Right ventricle myocardium inferior (tissue), 1 donor: ENCODE data around the gene CHST7. TPM values are rescaled to one million over a fixed set of nuclear protein-coding genes. Genes with fewer than 3 reads are reported as not detected.
A peak's percentile ranks its signal among the peaks of the same experiment; 100 is the strongest.

Experiments used
- ATAC-seq: fragments of 200-7000 bp; cut with Tn5 transposase; one replicate; pipeline ENCODE4 v1.9.1; 2020; ENCODE audit warnings: mild to moderate bottlenecking, moderate library complexity
- DNase-seq: peaks from one replicate; pipeline ENCODE4 v3.0.0; 2021; ENCODE audit errors: missing footprints
- intact Hi-C: fragments of 100-400 bp; cut with DNase I; formaldehyde crosslinking; loops from one replicate; pipeline ENCODE4 v1.11.0; 2022
- total RNA-seq: library from RNA; stranded (reverse); fragmentation: NEBNext Ultra II Directional; extraction: Animal tissue kit (Norgen Biotek cat#: 25700); gene quantifications from one replicate; pipeline ENCODE4 v1.2.1, GENCODE V29; 2021
- donor health status: DM: no; HTN: yes; CAD: no; lungs with severe emphysema.

CHST7 gene
- total RNA-seq, 1 donor from 2014 or later = 15.1 TPM

GRCh38 chrX:46571423-46572339, 1.9 kb upstream of the CHST7 start:
- ATAC-seq = no peak
- intact Hi-C loops = loop anchor here (2.0 kb wide), 1 partner anchor 71 kb away; no protein-coding TSS in a partner anchor
- no peak for DNase-seq

GRCh38 chrX:46572340-46572936, 1.1 kb upstream of the CHST7 start:
- ATAC-seq (no peak), DNase-seq (no peak)
- intact Hi-C loops = loop anchor here (2.0 kb wide), 1 partner anchor 70 kb away; no protein-coding TSS in a partner anchor

- peak; percentile 78 for DNase-seq
- intact Hi-C loops = loop anchor here (2.0 kb wide), 1 partner anchor 69 kb away; no protein-coding TSS in a partner anchor
- peak; percentile 23 for ATAC-seq
These were observed 568 bp downstream of the CHST7 start for GRCh38 chrX:46573892-46574773.

GRCh38 chrX:46574774-46575381, 1.3 kb downstream of the CHST7 start:
- intact Hi-C loops = no loop called here
- ATAC-seq = peak; percentile 12
- DNase-seq = peak; percentile 69

GRCh38 chrX:46575586-46575985, 2.0 kb downstream of the CHST7 start:
- intact Hi-C loops = no loop called here
- ATAC-seq (no peak), DNase-seq (no peak)

GRCh38 chrX:46575991-46576392, 2.4 kb downstream of the CHST7 start:
- intact Hi-C loops = no loop called here
- ATAC-seq = peak; percentile 29
- no peak for DNase-seq

- DNase-seq = no peak
- intact Hi-C loops = no loop called here
- peak; percentile 15 for ATAC-seq
These were observed 2.9 kb downstream of the CHST7 start for GRCh38 chrX:46576458-46576857.

- intact Hi-C loops = no loop called here
- no peak for DNase-seq
These were observed 3.8 kb downstream of the CHST7 start for GRCh38 chrX:46577221-46578005.

GRCh38 chrX:46579250-46579649, 5.7 kb downstream of the CHST7 start:
- DNase-seq (no peak), ATAC-seq (no peak)
- intact Hi-C loops = no loop called here

More at GRCh38 chrX:46577221-46578005, 3.8 kb downstream of the CHST7 start:
- ATAC-seq = no peak

- no peak for ATAC-seq
- DNase-seq = no peak
- intact Hi-C loops = no loop called here
These were observed 7.0 kb downstream of the CHST7 start for GRCh38 chrX:46580613-46581012.

- intact Hi-C loops = no loop called here
These were observed 8.8 kb downstream of the CHST7 start for GRCh38 chrX:46582325-46582724.

GRCh38 chrX:46582966-46583365, 9.4 kb downstream of the CHST7 start:
- peak; percentile 32 for ATAC-seq
- intact Hi-C loops = no loop called here

More at GRCh38 chrX:46582325-46582724, 8.8 kb downstream of the CHST7 start:
- ATAC-seq (no peak), DNase-seq (no peak)

GRCh38 chrX:46584736-46585135, 11.2 kb downstream of the CHST7 start:
- no peak for DNase-seq
- ATAC-seq = no peak
- intact Hi-C loops = no loop called here

More at GRCh38 chrX:46582966-46583365, 9.4 kb downstream of the CHST7 start:
- DNase-seq = no peak

- no peak for ATAC-seq
- intact Hi-C loops = no loop called here
These were observed 13.6 kb downstream of the CHST7 start for GRCh38 chrX:46587158-46587557.

GRCh38 chrX:46587753-46588171, 14.2 kb downstream of the CHST7 start:
- intact Hi-C loops = no loop called here
- no peak for DNase-seq
- no peak for ATAC-seq

More at GRCh38 chrX:46587158-46587557, 13.6 kb downstream of the CHST7 start:
- DNase-seq = no peak

- no peak for DNase-seq
- ATAC-seq = peak; percentile 87
- intact Hi-C loops = no loop called here
These were observed 14.7 kb downstream of the CHST7 start for GRCh38 chrX:46588263-46588662.

GRCh38 chrX:46589977-46590723, 16.6 kb downstream of the CHST7 start:
- intact Hi-C loops = no loop called here
- peak; percentile 44 for ATAC-seq
- DNase-seq = no peak
